A673 (cell line): ENCODE measurements around the gene GYS1. TPM values are rescaled to one million over a fixed set of nuclear protein-coding genes. Genes with fewer than 3 reads are reported as not detected.

ENCODE experiments used
- BruUV-seq: library from RNA; stranded (reverse); fragments of 400-500 nt; replicated peaks from 2 replicates; lab custom pipeline; 2021; lab: Mats Ljungman, UMichigan
- CTCF ChIA-PET: fragments of 300-600 bp; sonication (Branson Sonifier 250); formaldehyde crosslinking; loops from one replicate; lab custom pipeline; 2022; ENCODE audit warnings: antibody characterized with exemption; lab: Charles Lee
- POLR2A ChIA-PET: fragments of 300-600 bp; sonication (Branson Sonifier 250); formaldehyde crosslinking; loops from one replicate; lab custom pipeline; 2022; ENCODE audit warnings: antibody characterized with exemption; ENCODE audit not compliant: low non-redundant PET; lab: Charles Lee
- DNase-seq: peaks from one replicate; pipeline ENCODE4 v3.0.0-alpha.2; 2015; ENCODE audit warnings: low spot score
- H3K27ac ChIP-seq: fragments of 200-600 bp; sonication (generic); 2 replicates; pipeline ENCODE4 v1.5.1; 2016; ENCODE audit warnings: mixed run types, low read depth, mild to moderate bottlenecking, mixed read lengths, antibody characterized with exemption, low read length; ENCODE audit not compliant: poor library complexity, severe bottlenecking
- H3K27me3 ChIP-seq: fragments of 200-600 bp; sonication (generic); replicated peaks from 2 replicates; pipeline ENCODE4 v1.6.1; 2017; ENCODE audit warnings: mixed run types, low read depth, mild to moderate bottlenecking, mixed read lengths, antibody characterized with exemption, low read length; ENCODE audit not compliant: insufficient read depth, poor library complexity
- H3K36me3 ChIP-seq: fragments of 200-600 bp; sonication (generic); 2 replicates; pipeline ENCODE4 v1.6.1; 2016; ENCODE audit warnings: mixed run types, mild to moderate bottlenecking, mixed read lengths, antibody characterized with exemption, low read length; ENCODE audit not compliant: insufficient read depth, poor library complexity, severe bottlenecking
- H3K4me1 ChIP-seq: fragments of 200-600 bp; sonication (generic); 2 replicates; pipeline ENCODE4 v1.6.1; 2017; ENCODE audit warnings: mixed run types, mild to moderate bottlenecking, mixed read lengths, antibody characterized with exemption, low read length; ENCODE audit not compliant: insufficient read depth, poor library complexity, severe bottlenecking
- H3K4me3 ChIP-seq: fragments of 200-600 bp; sonication (generic); 2 replicates; pipeline ENCODE4 v1.5.1; 2016; ENCODE audit warnings: low read depth, mixed run types, mild to moderate bottlenecking, mixed read lengths, low read length; ENCODE audit not compliant: poor library complexity, severe bottlenecking
- H3K9me3 ChIP-seq: fragments of 200-600 bp; sonication (generic); 2 replicates; pipeline ENCODE4 v1.6.1; 2016; ENCODE audit warnings: mixed run types, low read depth, mild to moderate bottlenecking, mixed read lengths, antibody characterized with exemption, low read length; ENCODE audit not compliant: poor library complexity, severe bottlenecking
- CTCF ChIP-seq: fragments of 300-800, 200-600 bp; sonication (generic); conservative IDR thresholded peaks from 2 replicates; pipeline ENCODE4 v1.5.1; 2017; ENCODE audit warnings: low read depth, mild to moderate bottlenecking, antibody characterized with exemption, low read length, moderate library complexity, mixed read lengths
- EZH2 ChIP-seq: fragments of 200-600 bp; sonication (generic); IDR thresholded peaks from 2 replicates; pipeline ENCODE4 v1.6.1; 2017; ENCODE audit warnings: borderline replicate concordance, low read depth, mild to moderate bottlenecking, mixed read lengths, antibody characterized with exemption, low read length; ENCODE audit not compliant: poor library complexity, severe bottlenecking
- intact Hi-C: fragments of 100-400 bp; cut with micrococcal nuclease; formaldehyde crosslinking; loops from one replicate; pipeline ENCODE4 v1.10.0; 2022; ENCODE audit not compliant: unreplicated experiment
- total RNA-seq: library from RNA; stranded (reverse); gene quantifications from 2 replicates; pipeline ENCODE4 v1.2.3, GENCODE V29; 2021

GYS1 gene
- total RNA-seq, 1 experiment from 2014 or later: 57.0 TPM

GRCh38 chr19:48961051-48961649 is 32.0 kb downstream of the GYS1 start:
- DNase-seq: no peak
- no peaks in the 10 kb centered on the region for H3K9me3 ChIP-seq
- TF ChIP-seq CTCF: no peak
- no peak for TF ChIP-seq EZH2
- POLR2A ChIA-PET: interaction anchor here (0.6 kb wide), 1 partner anchor 19 kb away, joined by 5 read pairs; no protein-coding TSS in a partner anchor
- BruUV-seq: no TSS peak
- H3K4me3 ChIP-seq: no peak overlapping the region
- H3K36me3 ChIP-seq: peaks cover 3% of the 10 kb centered on the region
- peaks cover 19% of the 10 kb centered on the region for H3K4me1 ChIP-seq
- H3K27me3 ChIP-seq: no peaks in the 10 kb centered on the region
- CTCF ChIA-PET: no interaction called here
- no peak overlapping the region for H3K27ac ChIP-seq
- intact Hi-C loops: loop anchor here (10.0 kb wide), 2 partner anchors 86 to 316 kb away; partner anchors contain the start of genes CA11 and PPP1R15A

GRCh38 chr19:48959341-48960239 is 33.5 kb downstream of the GYS1 start:
- POLR2A ChIA-PET: no interaction called here
- H3K27me3 ChIP-seq: no peaks in the 10 kb centered on the region
- TF ChIP-seq EZH2 (no peak), CTCF (no peak)
- no peak overlapping the region for H3K27ac ChIP-seq
- intact Hi-C loops: loop anchor here (10.0 kb wide), 2 partner anchors 85 to 315 kb away; partner anchors contain the start of genes CA11 and PPP1R15A
- no peak overlapping the region for H3K4me3 ChIP-seq
- no peaks in the 10 kb centered on the region for H3K36me3 ChIP-seq
- BruUV-seq: no TSS peak
- H3K9me3 ChIP-seq: no peaks in the 10 kb centered on the region
- CTCF ChIA-PET: no interaction called here
- peaks cover 24% of the 10 kb centered on the region for H3K4me1 ChIP-seq
- DNase-seq: no peak

GRCh38 chr19:48958006-48958405 is 35.1 kb downstream of the GYS1 start:
- intact Hi-C loops: no loop called here
- Histone ChIP-seq H3K9me3 (no peaks in the 10 kb centered on the region), H3K4me1 (peaks cover 12% of the 10 kb centered on the region), H3K4me3 (no peak overlapping the region), H3K36me3 (no peaks in the 10 kb centered on the region), H3K27ac (no peak overlapping the region), H3K27me3 (no peaks in the 10 kb centered on the region)
- CTCF ChIA-PET: no interaction called here
- no TSS peak for BruUV-seq
- DNase-seq: no peak
- POLR2A ChIA-PET: no interaction called here
- TF ChIP-seq EZH2: no peak
- no peak for TF ChIP-seq CTCF
